SU-DHL-6 (cell line): ENCODE measurements around the gene BIN1.

Experiments used
- H2AFZ ChIP-seq: fragments of 200-600 bp; sonication (generic); 2 replicates; pipeline ENCODE4 v1.6.1; 2014; ENCODE audit warnings: low read depth, mild to moderate bottlenecking, moderate library complexity, mixed read lengths, antibody characterized with exemption, low read length; ENCODE audit not compliant: severe bottlenecking
- H3F3A ChIP-seq: fragments of 200-600 bp; shearing (Covaris generic); 2 replicates; pipeline ENCODE4 v1.6.0; 2016; ENCODE audit warnings: antibody characterized with exemption, mild to moderate bottlenecking; ENCODE audit not compliant: insufficient read depth
- H3K27ac ChIP-seq: fragments of 200-600 bp; sonication (generic); 2 replicates; pipeline ENCODE4 v1.5.1; 2016; ENCODE audit warnings: low read depth, mild to moderate bottlenecking, low read length, moderate library complexity, mixed read lengths
- H3K27me3 ChIP-seq: fragments of 200-600 bp; sonication (generic), shearing (Covaris generic); 2 replicates; pipeline ENCODE4 v1.6.0; 2014; ENCODE audit warnings: mild to moderate bottlenecking, low read length
- H3K36me3 ChIP-seq: fragments of 200-600 bp; sonication (generic); 2 replicates; pipeline ENCODE4 v1.6.1; 2014; ENCODE audit warnings: mild to moderate bottlenecking, low read length, mixed read lengths
- H3K4me2 ChIP-seq: fragments of 300-600, 200-600 bp; shearing (Covaris generic), sonication (generic); 2 replicates; pipeline ENCODE4 v1.6.0; 2014; ENCODE audit warnings: low read length, low read depth, mild to moderate bottlenecking; ENCODE audit not compliant: poor library complexity, severe bottlenecking
- H3K4me3 ChIP-seq: fragments of 200-600 bp; sonication (generic); 2 replicates; pipeline ENCODE4 v1.5.1; 2014; ENCODE audit warnings: antibody characterized with exemption, low read length, mild to moderate bottlenecking, mixed read lengths; ENCODE audit not compliant: insufficient read depth, poor library complexity, severe bottlenecking
- H3K79me2 ChIP-seq: fragments of 200-600 bp; sonication (generic); 2 replicates; pipeline ENCODE4 v1.6.1; 2014; ENCODE audit warnings: mild to moderate bottlenecking, low read length, moderate library complexity; ENCODE audit not compliant: insufficient read depth
- H3K9ac ChIP-seq: fragments of 200-600 bp; sonication (generic); 2 replicates; pipeline ENCODE4 v1.7.0; 2014; ENCODE audit warnings: mild to moderate bottlenecking, low read length
- H3K9me2 ChIP-seq: fragments of 200-600 bp; sonication (generic); replicated peaks from 2 replicates; pipeline ENCODE4 v1.6.1; 2014; ENCODE audit warnings: low read length; ENCODE audit not compliant: insufficient read depth
- H3K9me3 ChIP-seq: fragments of 200-600 bp; sonication (generic); 2 replicates; pipeline ENCODE4 v1.6.1; 2014; ENCODE audit warnings: low read length, mixed read lengths; ENCODE audit not compliant: insufficient read depth
- H4K20me1 ChIP-seq: fragments of 200-600 bp; sonication (generic); 2 replicates; pipeline ENCODE4 v1.6.1; 2014; ENCODE audit warnings: low read depth, mild to moderate bottlenecking, antibody characterized with exemption, low read length, moderate library complexity, mixed read lengths
- EZH2phosphoT487 ChIP-seq: fragments of 200-600 bp; sonication (generic), shearing (Covaris generic); conservative IDR thresholded peaks from 2 replicates; pipeline ENCODE4 v1.6.1; 2018; ENCODE audit warnings: mild to moderate bottlenecking, antibody characterized with exemption, low read length, moderate library complexity, mixed read lengths
- TF ChIP-seq, protein P1 (sequence below): fragments of 200-600 bp; sonication (generic); IDR thresholded peaks from one replicate; pipeline ENCODE4 v1.5.1; 2017; ENCODE audit warnings: antibody characterized with exemption, mild to moderate bottlenecking, low read length, moderate library complexity; ENCODE audit not compliant: insufficient read depth, poor library complexity, severe bottlenecking

BIN1 gene

DNA sequence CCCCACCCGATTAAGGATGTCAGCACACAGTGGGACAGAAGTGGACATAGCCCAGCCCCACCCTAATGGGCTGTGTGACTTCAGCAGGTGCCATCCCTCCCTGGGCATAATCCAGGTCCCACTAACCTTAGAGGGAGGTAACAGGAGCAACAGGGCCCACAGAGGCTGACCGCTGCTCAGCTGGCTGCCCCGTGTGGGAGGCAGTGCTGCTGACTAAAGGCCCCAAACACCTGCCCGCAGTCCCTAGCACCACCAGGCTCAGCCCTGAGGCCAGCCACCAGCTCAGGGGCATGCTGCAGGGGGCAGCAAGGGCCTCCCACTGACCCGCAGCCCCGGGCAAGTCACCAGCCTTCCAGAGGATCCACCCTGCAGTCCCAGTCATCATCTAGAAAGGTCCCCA, 14.6 kb downstream of the BIN1 start:
- no peak overlapping the region for H2AFZ ChIP-seq
- no peak overlapping the region for H3K4me3 ChIP-seq
- TF ChIP-seq EZH2phosphoT487 = no peak
- TF ChIP-seq, protein P1, sequence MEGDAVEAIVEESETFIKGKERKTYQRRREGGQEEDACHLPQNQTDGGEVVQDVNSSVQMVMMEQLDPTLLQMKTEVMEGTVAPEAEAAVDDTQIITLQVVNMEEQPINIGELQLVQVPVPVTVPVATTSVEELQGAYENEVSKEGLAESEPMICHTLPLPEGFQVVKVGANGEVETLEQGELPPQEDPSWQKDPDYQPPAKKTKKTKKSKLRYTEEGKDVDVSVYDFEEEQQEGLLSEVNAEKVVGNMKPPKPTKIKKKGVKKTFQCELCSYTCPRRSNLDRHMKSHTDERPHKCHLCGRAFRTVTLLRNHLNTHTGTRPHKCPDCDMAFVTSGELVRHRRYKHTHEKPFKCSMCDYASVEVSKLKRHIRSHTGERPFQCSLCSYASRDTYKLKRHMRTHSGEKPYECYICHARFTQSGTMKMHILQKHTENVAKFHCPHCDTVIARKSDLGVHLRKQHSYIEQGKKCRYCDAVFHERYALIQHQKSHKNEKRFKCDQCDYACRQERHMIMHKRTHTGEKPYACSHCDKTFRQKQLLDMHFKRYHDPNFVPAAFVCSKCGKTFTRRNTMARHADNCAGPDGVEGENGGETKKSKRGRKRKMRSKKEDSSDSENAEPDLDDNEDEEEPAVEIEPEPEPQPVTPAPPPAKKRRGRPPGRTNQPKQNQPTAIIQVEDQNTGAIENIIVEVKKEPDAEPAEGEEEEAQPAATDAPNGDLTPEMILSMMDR = no peak
- H3K9me3 ChIP-seq = no peaks in the 10 kb centered on the region
- H3K79me2 ChIP-seq = no peaks in the 10 kb centered on the region
- no peak overlapping the region for H3K4me2 ChIP-seq
- H3K27me3 ChIP-seq = no peaks in the 10 kb centered on the region
- H3K36me3 ChIP-seq = no peaks in the 10 kb centered on the region
- no peaks in the 10 kb centered on the region for H3F3A ChIP-seq
- H3K9me2 ChIP-seq = no peaks in the 10 kb centered on the region
- no peak overlapping the region for H3K9ac ChIP-seq
- H4K20me1 ChIP-seq = no peaks in the 10 kb centered on the region
- H3K27ac ChIP-seq = no peak overlapping the region

DNA sequence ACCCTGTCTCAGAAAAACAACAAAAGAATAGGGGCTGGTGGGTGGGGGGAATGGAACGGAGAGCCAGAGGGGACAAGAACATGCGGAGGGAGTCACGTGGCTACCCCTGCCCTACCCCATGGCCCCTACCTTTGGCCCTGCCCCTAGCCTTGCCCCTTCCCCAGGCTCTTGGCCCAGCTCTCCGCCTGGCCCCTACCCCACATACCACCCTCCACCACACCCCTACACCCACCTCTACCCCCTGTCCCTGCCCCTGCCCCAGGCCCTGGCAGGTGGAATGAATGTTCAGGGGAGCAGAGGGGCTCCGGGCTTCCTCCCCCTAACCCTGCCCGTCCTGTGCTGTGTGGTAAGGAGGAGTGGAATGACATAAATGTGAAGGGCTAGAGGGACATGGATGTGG, 15.1 kb downstream of the BIN1 start:
- Histone ChIP-seq H3K9ac (no peak overlapping the region), H3K4me2 (no peak overlapping the region), H4K20me1 (no peaks in the 10 kb centered on the region), H3K79me2 (no peaks in the 10 kb centered on the region), H3K27ac (no peak overlapping the region), H3K9me3 (no peaks in the 10 kb centered on the region), H3K4me3 (no peak overlapping the region), H3K27me3 (no peaks in the 10 kb centered on the region), H3K36me3 (no peaks in the 10 kb centered on the region), H3K9me2 (no peaks in the 10 kb centered on the region), H3F3A (no peaks in the 10 kb centered on the region), H2AFZ (no peak overlapping the region)
- TF ChIP-seq, protein P1 = no peak
- TF ChIP-seq EZH2phosphoT487 = no peak

DNA sequence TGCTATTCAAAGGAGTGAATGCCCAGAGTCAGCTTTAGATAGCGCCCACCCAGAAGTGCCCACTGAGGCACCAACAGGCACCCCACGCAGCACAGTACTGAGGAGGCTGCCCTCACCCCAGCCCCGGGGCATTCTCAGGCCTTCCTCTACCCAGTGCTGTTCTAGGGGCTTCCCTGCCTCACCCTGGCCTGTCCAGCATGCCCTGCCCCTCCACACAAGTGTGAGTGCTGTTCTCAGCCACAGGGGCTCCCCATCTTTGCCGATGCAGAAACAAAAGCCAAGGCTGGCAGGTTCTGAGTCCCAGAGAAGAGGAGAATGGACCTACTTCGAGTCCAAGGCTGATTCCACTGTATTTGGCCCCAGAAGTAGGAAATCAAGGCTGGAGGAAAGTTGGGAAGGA, 15.8 kb downstream of the BIN1 start:
- H3K9ac ChIP-seq = no peak overlapping the region
- TF ChIP-seq EZH2phosphoT487 = no peak
- TF ChIP-seq, protein P1 = no peak
- H3K4me2 ChIP-seq = no peak overlapping the region
- no peaks in the 10 kb centered on the region for H3K36me3 ChIP-seq
- no peaks in the 10 kb centered on the region for H3K9me3 ChIP-seq
- H3K4me3 ChIP-seq = no peak overlapping the region
- no peaks in the 10 kb centered on the region for H4K20me1 ChIP-seq
- no peaks in the 10 kb centered on the region for H3K27me3 ChIP-seq
- H3K79me2 ChIP-seq = no peaks in the 10 kb centered on the region
- no peak overlapping the region for H3K27ac ChIP-seq
- H2AFZ ChIP-seq = no peak overlapping the region
- H3F3A ChIP-seq = no peaks in the 10 kb centered on the region
- H3K9me2 ChIP-seq = no peaks in the 10 kb centered on the region
